PC-9 (cell line): ENCODE measurements around the gene DPEP2. TPM values are rescaled to one million over a fixed set of nuclear protein-coding genes. Genes with fewer than 3 reads are reported as not detected.

Source experiments
- BruUV-seq: library from RNA; stranded (reverse); fragments of 400-500 nt; replicated peaks from 2 replicates; lab custom pipeline; 2021; lab: Mats Ljungman, UMichigan
- CTCF ChIA-PET: fragments of 300-600 bp; sonication (Branson Sonifier 250); formaldehyde crosslinking; loops from one replicate; lab custom pipeline; 2022; ENCODE audit warnings: antibody characterized with exemption; lab: Charles Lee
- POLR2A ChIA-PET: fragments of 300-600 bp; sonication (Branson Sonifier 250); formaldehyde crosslinking; loops from one replicate; lab custom pipeline; 2022; ENCODE audit warnings: antibody characterized with exemption; ENCODE audit not compliant: unreplicated experiment; lab: Charles Lee
- DNase-seq, 2 experiments: peaks; one replicate each; pipeline versions ENCODE4 v3.0.0 to v3.0.0-alpha.2; 2015 to 2022; ENCODE audit warnings: mixed read lengths in 1 of 2
- H2AFZ ChIP-seq: fragments of 200-600 bp; sonication (generic); 2 replicates; pipeline ENCODE4 v1.8.1; 2017; ENCODE audit warnings: antibody characterized with exemption
- H3F3A ChIP-seq: fragments of 200-600 bp; sonication (generic); 2 replicates; pipeline ENCODE4 v1.8.1; 2017; ENCODE audit warnings: antibody characterized with exemption, mild to moderate bottlenecking, low read depth; ENCODE audit not compliant: insufficient read depth
- H3K27ac ChIP-seq: fragments of 200-600 bp; sonication (generic); 2 replicates; pipeline ENCODE4 v1.6.1; 2016; ENCODE audit warnings: mixed run types
- H3K27me3 ChIP-seq: fragments of 200-600 bp; sonication (generic); 2 replicates; pipeline ENCODE4 v1.6.1; 2016; ENCODE audit warnings: low read depth, mixed run types; ENCODE audit not compliant: insufficient read depth
- H3K36me3 ChIP-seq: fragments of 200-600 bp; sonication (generic); 2 replicates; pipeline ENCODE4 v1.6.1; 2016; ENCODE audit warnings: low read depth, mixed run types
- H3K4me1 ChIP-seq: fragments of 200-600 bp; sonication (generic); replicated peaks from 2 replicates; pipeline ENCODE4 v1.6.1; 2016; ENCODE audit warnings: mixed run types; ENCODE audit not compliant: insufficient read depth
- H3K4me2 ChIP-seq: fragments of 200-600 bp; sonication (generic); 2 replicates; pipeline ENCODE4 v1.6.1; 2017; ENCODE audit warnings: mixed run types
- H3K4me3 ChIP-seq: fragments of 200-600 bp; sonication (generic); 2 replicates; pipeline ENCODE4 v1.6.1; 2016; ENCODE audit warnings: mixed run types
- H3K79me2 ChIP-seq: fragments of 200-600 bp; sonication (generic); 2 replicates; pipeline ENCODE4 v1.6.1; 2017; ENCODE audit warnings: low read depth, mixed run types
- H3K9me2 ChIP-seq: fragments of 200-600 bp; sonication (generic); 2 replicates; pipeline ENCODE4 v1.8.1; 2017; ENCODE audit warnings: mild to moderate bottlenecking; ENCODE audit not compliant: insufficient read depth
- H3K9me3 ChIP-seq: fragments of 200-600 bp; sonication (generic); 2 replicates; pipeline ENCODE4 v1.8.1; 2016; ENCODE audit warnings: low read depth; ENCODE audit not compliant: insufficient read depth
- H4K20me1 ChIP-seq: fragments of 200-600 bp; sonication (generic); 2 replicates; pipeline ENCODE4 v1.8.1; 2017; ENCODE audit not compliant: insufficient read depth
- EZH2 ChIP-seq: fragments of 200-600 bp; sonication (generic); IDR thresholded peaks from 2 replicates; pipeline ENCODE4 v1.8.0; 2017; ENCODE audit warnings: antibody characterized with exemption, low read depth
- intact Hi-C: fragments of 100-400 bp; cut with micrococcal nuclease; formaldehyde crosslinking; loops from one replicate; pipeline ENCODE4 v1.10.0; 2022; ENCODE audit not compliant: unreplicated experiment
- total RNA-seq: library from RNA; stranded (reverse); gene quantifications from 2 replicates; pipeline ENCODE4 v1.2.3, GENCODE V29; 2021
- TF ChIP-seq, protein P1 (sequence below): fragments of 200-600 bp; sonication (generic); conservative IDR thresholded peaks from 2 replicates; pipeline ENCODE4 v1.6.1; 2017; ENCODE audit warnings: mixed run types, antibody characterized with exemption, mild to moderate bottlenecking, moderate library complexity

The DPEP2 gene
- total RNA-seq, 1 experiment from 2014 or later, result not detected

DNA sequence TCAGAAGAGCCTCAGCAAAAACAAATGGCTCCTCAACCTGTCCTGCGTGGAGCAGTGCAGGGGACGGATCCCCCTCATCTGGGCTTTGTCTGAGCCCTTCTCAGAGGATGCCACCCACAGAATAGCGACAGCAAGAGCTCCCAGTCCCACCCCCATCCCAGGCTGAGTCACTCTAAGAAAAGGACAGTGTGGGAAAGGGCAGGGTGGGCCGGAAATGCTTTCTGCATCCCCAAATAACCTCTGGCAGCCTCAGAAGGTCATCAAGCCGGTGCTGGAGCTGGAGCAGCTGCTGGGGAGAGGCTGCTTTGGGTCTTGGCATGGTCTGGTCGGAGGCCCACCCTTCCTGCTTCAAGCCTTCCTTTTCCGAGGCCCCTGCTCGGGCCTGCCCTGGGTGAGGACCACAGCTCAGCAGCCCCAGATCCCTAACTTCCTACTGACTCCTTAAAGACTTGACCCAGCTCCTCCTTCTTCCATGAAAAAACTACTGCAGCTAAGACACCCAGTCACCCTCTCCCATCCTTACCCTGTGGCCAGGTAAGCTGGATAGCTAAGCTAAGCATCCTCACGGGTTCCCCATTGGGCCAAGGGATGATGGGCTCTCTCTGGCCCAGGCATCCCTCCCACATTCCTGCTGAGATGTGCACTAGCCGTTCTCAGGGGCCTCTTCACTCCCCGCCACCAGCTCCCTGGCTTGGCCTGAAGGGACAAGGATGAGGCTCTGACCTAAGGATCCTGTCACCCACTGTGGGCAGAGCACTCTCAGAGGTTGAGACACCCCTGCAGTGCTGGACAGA lies 39.6 kb downstream of the DPEP2 start:
- H3K79me2 ChIP-seq, result no peaks in the 10 kb centered on the region
- no peaks in the 10 kb centered on the region for H3F3A ChIP-seq
- H3K9me2 ChIP-seq, result no peaks in the 10 kb centered on the region
- POLR2A ChIA-PET, result interaction anchor here (0.6 kb wide), 1 partner anchor 713 kb away, joined by 4 read pairs; no protein-coding TSS in a partner anchor
- no peaks in the 10 kb centered on the region for H3K36me3 ChIP-seq
- H2AFZ ChIP-seq, result no peak overlapping the region
- H3K4me2 ChIP-seq, result no peak overlapping the region
- H3K27me3 ChIP-seq, result no peaks in the 10 kb centered on the region
- H3K27ac ChIP-seq, result no peak overlapping the region
- no peaks in the 10 kb centered on the region for H4K20me1 ChIP-seq
- H3K9me3 ChIP-seq, result no peaks in the 10 kb centered on the region
- no peak for TF ChIP-seq EZH2
- TF ChIP-seq, protein P1, sequence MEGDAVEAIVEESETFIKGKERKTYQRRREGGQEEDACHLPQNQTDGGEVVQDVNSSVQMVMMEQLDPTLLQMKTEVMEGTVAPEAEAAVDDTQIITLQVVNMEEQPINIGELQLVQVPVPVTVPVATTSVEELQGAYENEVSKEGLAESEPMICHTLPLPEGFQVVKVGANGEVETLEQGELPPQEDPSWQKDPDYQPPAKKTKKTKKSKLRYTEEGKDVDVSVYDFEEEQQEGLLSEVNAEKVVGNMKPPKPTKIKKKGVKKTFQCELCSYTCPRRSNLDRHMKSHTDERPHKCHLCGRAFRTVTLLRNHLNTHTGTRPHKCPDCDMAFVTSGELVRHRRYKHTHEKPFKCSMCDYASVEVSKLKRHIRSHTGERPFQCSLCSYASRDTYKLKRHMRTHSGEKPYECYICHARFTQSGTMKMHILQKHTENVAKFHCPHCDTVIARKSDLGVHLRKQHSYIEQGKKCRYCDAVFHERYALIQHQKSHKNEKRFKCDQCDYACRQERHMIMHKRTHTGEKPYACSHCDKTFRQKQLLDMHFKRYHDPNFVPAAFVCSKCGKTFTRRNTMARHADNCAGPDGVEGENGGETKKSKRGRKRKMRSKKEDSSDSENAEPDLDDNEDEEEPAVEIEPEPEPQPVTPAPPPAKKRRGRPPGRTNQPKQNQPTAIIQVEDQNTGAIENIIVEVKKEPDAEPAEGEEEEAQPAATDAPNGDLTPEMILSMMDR, result no peak
- BruUV-seq, result no TSS peak
- no peak for DNase-seq
- no peak overlapping the region for H3K4me3 ChIP-seq
- intact Hi-C loops, result no loop called here
- CTCF ChIA-PET, result interaction anchor here (0.6 kb wide), 1 partner anchor 231 kb away, joined by 4 read pairs; no protein-coding TSS in a partner anchor
- H3K4me1 ChIP-seq, result no peaks in the 10 kb centered on the region

DNA sequence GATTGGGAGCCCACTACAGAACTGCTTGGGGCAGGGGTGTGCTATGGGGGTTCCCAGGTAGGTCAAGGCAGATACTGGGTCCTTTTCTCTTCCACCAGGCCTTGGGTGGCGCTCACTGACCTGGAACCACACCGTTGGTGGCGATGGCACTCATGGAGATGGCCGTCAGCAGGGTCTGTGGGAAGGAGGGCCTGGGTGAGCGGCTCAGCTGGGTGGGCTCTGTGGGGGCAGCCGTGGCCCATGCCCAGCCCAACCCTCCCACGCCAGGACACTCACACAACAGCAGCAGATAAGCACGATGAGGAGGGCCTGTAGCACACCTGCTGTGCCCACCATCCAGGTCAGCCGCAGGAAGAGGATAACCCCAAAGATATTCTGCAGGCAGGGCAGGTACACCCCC lies 41.7 kb downstream of the DPEP2 start:
- Histone ChIP-seq H2AFZ (no peak overlapping the region), H3K79me2 (no peaks in the 10 kb centered on the region), H3K36me3 (no peaks in the 10 kb centered on the region), H3K4me2 (no peak overlapping the region), H3K27me3 (no peaks in the 10 kb centered on the region), H3K27ac (no peak overlapping the region), H3K9me3 (no peaks in the 10 kb centered on the region), H3K9me2 (no peaks in the 10 kb centered on the region), H3K4me3 (no peak overlapping the region), H3K4me1 (no peaks in the 10 kb centered on the region), H4K20me1 (no peaks in the 10 kb centered on the region), H3F3A (no peaks in the 10 kb centered on the region)
- POLR2A ChIA-PET, result no interaction called here
- TF ChIP-seq, protein P1, result no peak
- no peak for TF ChIP-seq EZH2
- BruUV-seq, result no TSS peak
- CTCF ChIA-PET, result no interaction called here
- intact Hi-C loops, result no loop called here
- no peak for DNase-seq

DNA sequence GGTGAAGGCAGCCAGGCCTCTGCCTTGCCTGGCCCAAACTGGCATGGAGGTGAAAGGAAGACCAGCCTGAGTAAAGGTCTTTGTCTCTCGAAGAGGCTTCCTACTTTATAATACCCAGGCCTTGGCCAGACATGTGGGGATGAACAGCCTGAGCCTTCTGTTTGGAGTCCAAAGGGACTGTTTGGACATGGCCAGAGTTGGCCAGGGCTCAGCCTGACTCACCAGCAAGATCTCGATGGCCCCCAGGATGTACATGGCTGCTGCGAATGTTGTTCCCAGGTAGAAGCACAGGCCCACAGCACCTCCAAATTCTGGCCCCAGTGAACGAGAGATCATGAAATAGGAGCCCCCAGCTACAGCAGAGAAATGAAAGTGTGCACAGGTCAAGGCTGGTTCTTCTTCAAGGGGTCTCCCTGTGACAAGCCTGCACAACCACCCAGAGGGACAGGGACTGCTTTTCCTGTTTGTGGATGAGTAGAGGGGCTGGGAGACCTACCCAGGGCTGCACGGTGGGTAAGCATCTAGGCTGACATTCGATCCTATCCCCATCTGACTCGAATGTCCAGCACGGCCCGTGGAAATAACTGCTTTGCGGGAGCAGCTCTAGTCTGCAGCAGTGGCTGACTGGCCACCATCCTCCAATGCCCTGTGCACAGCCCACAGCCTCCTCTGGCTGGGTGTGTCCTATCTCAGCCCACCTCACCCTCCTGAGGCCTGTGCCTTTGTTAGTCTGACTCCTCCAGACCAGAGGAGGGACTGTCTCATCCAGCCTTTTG lies 44.7 kb downstream of the DPEP2 start:
- H3K36me3 ChIP-seq, result no peaks in the 10 kb centered on the region

More for the DNA sequence above, 44.7 kb downstream of the DPEP2 start:
- Histone ChIP-seq H3K4me2 (no peak overlapping the region), H3K27me3 (no peaks in the 10 kb centered on the region), H4K20me1 (no peaks in the 10 kb centered on the region), H3K9me2 (no peaks in the 10 kb centered on the region), H3K79me2 (no peaks in the 10 kb centered on the region), H3F3A (no peaks in the 10 kb centered on the region), H3K4me3 (no peak overlapping the region), H3K9me3 (no peaks in the 10 kb centered on the region), H3K4me1 (no peaks in the 10 kb centered on the region), H3K27ac (no peak overlapping the region), H2AFZ (no peak overlapping the region)
- DNase-seq, result no peak
- ChIA-PET CTCF (no interaction called here), POLR2A (no interaction called here)
- no TSS peak for BruUV-seq
- TF ChIP-seq, protein P1, result no peak
- no peak for TF ChIP-seq EZH2
- intact Hi-C loops, result no loop called here
